GM23338 (cell line): ENCODE data around the gene RHOBTB3. TPM values are rescaled to one million over a fixed set of nuclear protein-coding genes. Genes with fewer than 3 reads are reported as not detected.

ENCODE experiments used
- ATAC-seq: fragments of 200-7000 bp; cut with Tn5 transposase; 3 replicates; pipeline ENCODE4 v1.9.1; 2020
- DNase-seq: peaks from one replicate; pipeline ENCODE4 v3.0.0-alpha.2; 2015; ENCODE audit warnings: low spot score
- H2AFZ ChIP-seq: fragments of 200-600 bp; sonication (generic); 2 replicates; pipeline ENCODE4 v1.8.0; 2016; ENCODE audit warnings: antibody characterized with exemption, mild to moderate bottlenecking, moderate library complexity
- H3F3A ChIP-seq: fragments of 200-600 bp; sonication (generic); replicated peaks from 2 replicates; pipeline ENCODE4 v1.8.0; 2017; ENCODE audit warnings: antibody characterized with exemption, mixed run types, low read depth
- H3K27ac ChIP-seq: fragments of 200-600 bp; sonication (generic); 2 replicates; pipeline ENCODE4 v1.6.1; 2016; ENCODE audit warnings: low read depth
- H3K27me3 ChIP-seq: fragments of 200-600 bp; sonication (generic); 2 replicates; pipeline ENCODE4 v1.8.0; 2016; ENCODE audit warnings: mild to moderate bottlenecking, mixed run types, moderate library complexity; ENCODE audit not compliant: insufficient read depth
- H3K36me3 ChIP-seq: fragments of 200-600 bp; sonication (generic); 2 replicates; pipeline ENCODE4 v1.8.0; 2016; ENCODE audit warnings: mild to moderate bottlenecking; ENCODE audit not compliant: insufficient read depth
- H3K4me1 ChIP-seq: fragments of 200-600 bp; sonication (generic); 2 replicates; pipeline ENCODE4 v1.8.0; 2016; ENCODE audit warnings: mild to moderate bottlenecking, moderate library complexity; ENCODE audit not compliant: insufficient read depth
- H3K4me2 ChIP-seq: fragments of 200-600 bp; sonication (generic); 2 replicates; pipeline ENCODE4 v1.7.1; 2017; ENCODE audit warnings: mixed run types
- H3K4me3 ChIP-seq: fragments of 200-600 bp; sonication (generic); 2 replicates; pipeline ENCODE4 v1.6.1; 2016; ENCODE audit warnings: mixed run types
- H3K79me2 ChIP-seq: fragments of 200-600 bp; sonication (generic); replicated peaks from 2 replicates; pipeline ENCODE4 v1.8.0; 2017; ENCODE audit warnings: mild to moderate bottlenecking; ENCODE audit not compliant: insufficient read depth
- H3K9me2 ChIP-seq: fragments of 200-600 bp; sonication (generic); 2 replicates; pipeline ENCODE4 v1.8.0; 2017; ENCODE audit not compliant: insufficient read depth
- H4K20me1 ChIP-seq: fragments of 200-600 bp; sonication (generic); replicated peaks from 2 replicates; pipeline ENCODE4 v1.8.0; 2017; ENCODE audit warnings: mild to moderate bottlenecking; ENCODE audit not compliant: insufficient read depth
- H3K27ac Mint-ChIP-seq: 2 replicates; pipeline ENCODE4 v1.8.0; 2020; ENCODE audit warnings: inconsistent platforms, mild to moderate bottlenecking, moderate library complexity, mixed read lengths
- H3K27me3 Mint-ChIP-seq: 3 replicates; pipeline ENCODE4 v1.8.0; 2022; ENCODE audit warnings: low read depth, mild to moderate bottlenecking, moderate library complexity, mixed read lengths, inconsistent platforms; ENCODE audit not compliant: insufficient read depth, poor library complexity
- H3K36me3 Mint-ChIP-seq: 3 replicates; pipeline ENCODE4 v1.8.0; 2021; ENCODE audit warnings: low read depth, mild to moderate bottlenecking, inconsistent platforms, moderate library complexity, mixed read lengths
- H3K4me1 Mint-ChIP-seq: 3 replicates; pipeline ENCODE4 v1.8.0; 2020; ENCODE audit warnings: mild to moderate bottlenecking, inconsistent platforms, mixed read lengths
- H3K4me3 Mint-ChIP-seq: 3 replicates; pipeline ENCODE4 v1.8.0; 2021; ENCODE audit warnings: moderate library complexity, mild to moderate bottlenecking, inconsistent platforms, mixed read lengths
- H3K9me3 Mint-ChIP-seq: 3 replicates; pipeline ENCODE4 v1.8.0; 2020; ENCODE audit warnings: moderate library complexity, mild to moderate bottlenecking, inconsistent platforms, mixed read lengths
- CREB1 ChIP-seq: fragments of 250-450 bp; sonication (Bioruptor Pico); IDR thresholded peaks from 2 replicates; pipeline ENCODE4 v1.5.0; 2020; ENCODE audit warnings: low read depth, mild to moderate bottlenecking, moderate library complexity
- CTCF ChIP-seq, 2 experiments: fragments of 200-600 bp in 1 of 2; sonication (generic) in 1 of 2; conservative IDR thresholded peaks; 2 replicates each; pipeline versions ENCODE4 v1.5.1 to v1.6.1; 2016 to 2017; ENCODE audit warnings: antibody characterized with exemption in 2 of 2, low read depth in 2 of 2, mild to moderate bottlenecking in 2 of 2, moderate library complexity in 1 of 2
- ETS1 ChIP-seq: IDR thresholded peaks from 2 replicates; pipeline ENCODE4 v1.6.1; 2016; ENCODE audit warnings: antibody characterized with exemption
- EZH2 ChIP-seq: fragments of 200-600 bp; sonication (generic); IDR thresholded peaks from one replicate; pipeline ENCODE4 v1.8.0; 2017; ENCODE audit warnings: antibody characterized with exemption, mild to moderate bottlenecking, low read depth; ENCODE audit not compliant: unreplicated experiment
- EZH2phosphoT487 ChIP-seq: fragments of 200-600 bp; sonication (generic); IDR thresholded peaks from one replicate; pipeline ENCODE4 v1.8.1; 2018; ENCODE audit warnings: antibody characterized with exemption; ENCODE audit not compliant: unreplicated experiment
- JUNB ChIP-seq: IDR thresholded peaks from one replicate; pipeline ENCODE4 v1.6.1; 2016; ENCODE audit warnings: antibody characterized with exemption; ENCODE audit not compliant: unreplicated experiment
- POLR2AphosphoS5 ChIP-seq: IDR thresholded peaks from 2 replicates; pipeline ENCODE4 v1.6.1; 2016; ENCODE audit warnings: antibody characterized with exemption, low read depth
- REST ChIP-seq: IDR thresholded peaks from one replicate; pipeline ENCODE4 v1.6.1; 2018; ENCODE audit warnings: antibody characterized with exemption; ENCODE audit not compliant: unreplicated experiment
- STAT1 ChIP-seq: IDR thresholded peaks from one replicate; pipeline ENCODE4 v1.6.1; 2016; ENCODE audit warnings: antibody characterized with exemption; ENCODE audit not compliant: unreplicated experiment
- ZNF114 ChIP-seq: fragments of 250-450 bp; sonication (Bioruptor Pico); IDR thresholded peaks from 2 replicates; pipeline ENCODE4 v1.5.0; 2020; ENCODE audit warnings: mild to moderate bottlenecking, moderate library complexity
- ZNF331 ChIP-seq: fragments of 250-450 bp; sonication (Bioruptor Pico); IDR thresholded peaks from 2 replicates; pipeline ENCODE4 v1.5.0; 2020; ENCODE audit warnings: low read depth, mild to moderate bottlenecking, moderate library complexity
- polyA plus RNA-seq: library from polyadenylated mRNA; unstranded; fragments of >200 nt; fragmentation: Nextera tagmentation; extraction: Ambion mirVana; gene quantifications from 2 replicates; pipeline ENCODE4 v1.2.1, GENCODE V29; 2016
- total RNA-seq: library from RNA; depleted of rRNA; stranded (reverse); fragments of >200 nt; shearing (Covaris generic); gene quantifications from 2 replicates; pipeline ENCODE4 v1.2.3, GENCODE V29; 2014

The RHOBTB3 gene
- total and polyA plus RNA-seq, 2 experiments from 2014 or later, result 10.0 to 13.4 TPM

GRCh38 chr5:95770830-95771708 lies 39.9 kb downstream of the RHOBTB3 start:
- DNase-seq (no peak), ATAC-seq (no peak)
- Histone ChIP-seq H3K79me2 (no peaks in the 10 kb centered on the region), H3K4me1 (no peaks in the 10 kb centered on the region), H3F3A (no peaks in the 10 kb centered on the region), H3K9me2 (no peaks in the 10 kb centered on the region), H3K4me3 (no peak overlapping the region), H4K20me1 (no peaks in the 10 kb centered on the region), H3K4me2 (no peak overlapping the region), H3K36me3 (no peaks in the 10 kb centered on the region), H3K27me3 (no peaks in the 10 kb centered on the region), H2AFZ (no peak overlapping the region), H3K27ac (no peak overlapping the region)
- Mint-ChIP-seq H3K27me3 (no peaks in the 10 kb centered on the region), H3K4me3 (no peak overlapping the region), H3K27ac (no peak overlapping the region), H3K4me1 (no peaks in the 10 kb centered on the region), H3K9me3 (no peaks in the 10 kb centered on the region), H3K36me3 (no peaks in the 10 kb centered on the region)
- TF ChIP-seq REST, result no peak
- no peak for TF ChIP-seq JUNB
- TF ChIP-seq EZH2, result no peak
- no peak for TF ChIP-seq CREB1 (CRISPR knock-in tag)
- no peak for TF ChIP-seq POLR2AphosphoS5
- TF ChIP-seq STAT1, result no peak
- no peak for TF ChIP-seq ZNF114 (CRISPR knock-in tag)
- TF ChIP-seq ZNF331 (CRISPR knock-in tag), result no peak
- TF ChIP-seq ETS1, result no peak
- TF ChIP-seq EZH2phosphoT487, result no peak

- no peaks in the 10 kb centered on the region for H3K9me3 Mint-ChIP-seq
- H3K27ac ChIP-seq, result no peak overlapping the region
- no peak for TF ChIP-seq JUNB
- TF ChIP-seq POLR2AphosphoS5, result no peak
- no peak for TF ChIP-seq CTCF (conservative IDR thresholded peaks at IDR 0.05; ENCODE audit: low read depth in 2 of 2)
- TF ChIP-seq REST, result no peak
Observed at GRCh38 chr5:95771892-95772291, 40.8 kb downstream of the RHOBTB3 start.

More at GRCh38 chr5:95771892-95772291, 40.8 kb downstream of the RHOBTB3 start:
- no peak overlapping the region for H3K27ac Mint-ChIP-seq
- no peaks in the 10 kb centered on the region for H3F3A ChIP-seq
- no peaks in the 10 kb centered on the region for H3K9me2 ChIP-seq
- no peaks in the 10 kb centered on the region for H3K36me3 Mint-ChIP-seq
- H3K36me3 ChIP-seq, result no peaks in the 10 kb centered on the region
- DNase-seq (no peak), ATAC-seq (no peak)
- no peaks in the 10 kb centered on the region for H4K20me1 ChIP-seq
- no peaks in the 10 kb centered on the region for H3K79me2 ChIP-seq
- no peak overlapping the region for H3K4me2 ChIP-seq
- H2AFZ ChIP-seq, result no peak overlapping the region
- H3K4me3 Mint-ChIP-seq, result no peak overlapping the region
- no peak overlapping the region for H3K4me3 ChIP-seq
- no peaks in the 10 kb centered on the region for H3K27me3 Mint-ChIP-seq
- no peaks in the 10 kb centered on the region for H3K4me1 Mint-ChIP-seq
- no peaks in the 10 kb centered on the region for H3K27me3 ChIP-seq
- H3K4me1 ChIP-seq, result no peaks in the 10 kb centered on the region
